CD4-positive, alpha-beta T cell treated with Interleukin-4 for 4 hours (primary cell): ENCODE data around the gene FAM180B.
"Not testable (repeated sequence)": the region's sequence is repeated elsewhere in the genome, so short reads cannot be mapped to it uniquely, and the experiment has no call there.

Experiments used
- DNase-seq: peaks from one replicate; pipeline ENCODE4 v3.0.0-alpha.2; 2020

FAM180B gene

GRCh38 chr11:47586098-47586855, at the start of gene FAM180B:
TSS of gene FAM180B (plus strand) at chr11:47586678. CDS start at chr11:47586769, 91 bp downstream.
- DNase-seq, result no peak

GRCh38 chr11:47536915-47537314, 49.6 kb upstream of the FAM180B start:
- no peak for DNase-seq

- no peak for DNase-seq
Observed at GRCh38 chr11:47538741-47539565, 47.5 kb upstream of the FAM180B start.

GRCh38 chr11:47539681-47540039, 46.8 kb upstream of the FAM180B start:
- DNase-seq, result no peak

GRCh38 chr11:47541070-47541469, 45.4 kb upstream of the FAM180B start:
- DNase-seq, result no peak

- no peak for DNase-seq
Observed at GRCh38 chr11:47545298-47545697, 41.2 kb upstream of the FAM180B start.

- DNase-seq, result not testable (repeated sequence)
Observed at GRCh38 chr11:47546274-47546673, 40.2 kb upstream of the FAM180B start.

- DNase-seq, result no peak
Observed at GRCh38 chr11:47550288-47551047, 36.0 kb upstream of the FAM180B start.

GRCh38 chr11:47551086-47551485, 35.4 kb upstream of the FAM180B start:
- DNase-seq, result no peak

GRCh38 chr11:47552056-47552565, 34.4 kb upstream of the FAM180B start:
- DNase-seq, result no peak

GRCh38 chr11:47552566-47553405, 33.7 kb upstream of the FAM180B start, which contains the start of gene CELF1:
TSS of gene CELF1 (minus strand) at chr11:47553132. CDS start at chr11:47499523, 53,609 bp downstream.
- peak; percentile 89 for DNase-seq

- no peak for DNase-seq
Observed at GRCh38 chr11:47553406-47553743, 33.1 kb upstream of the FAM180B start.

GRCh38 chr11:47557004-47557403, 29.5 kb upstream of the FAM180B start:
- DNase-seq, result not testable (repeated sequence)

- no peak for DNase-seq
Observed at GRCh38 chr11:47558695-47559094, 27.8 kb upstream of the FAM180B start.

- no peak for DNase-seq
Observed at GRCh38 chr11:47560426-47560825, 26.1 kb upstream of the FAM180B start.

- DNase-seq, result not testable (repeated sequence)
Observed at GRCh38 chr11:47562393-47562792, 24.1 kb upstream of the FAM180B start.

GRCh38 chr11:47564366-47564765, 22.1 kb upstream of the FAM180B start:
- not testable (repeated sequence) for DNase-seq

GRCh38 chr11:47564933-47565339, 21.5 kb upstream of the FAM180B start:
- no peak for DNase-seq

- DNase-seq, result peak; percentile 52
Observed at GRCh38 chr11:47565340-47566148, 20.9 kb upstream of the FAM180B start, which contains the start of gene PTPMT1. TSS of gene PTPMT1 (plus strand) at chr11:47565599. CDS start at chr11:47565623, 24 bp downstream.

- DNase-seq, result no peak
Observed at GRCh38 chr11:47566149-47566698, 20.3 kb upstream of the FAM180B start.

GRCh38 chr11:47569646-47570045, 16.8 kb upstream of the FAM180B start:
- DNase-seq, result no peak
